Muscle of leg (tissue), 11 donors: ENCODE results near the gene FOXF1. TPM values are rescaled to one million over a fixed set of nuclear protein-coding genes. Genes with fewer than 3 reads are reported as not detected.

Experiments
- DNase-seq: peaks from one replicate; pipeline ENCODE4 v3.0.0; 2013
- H3K27ac ChIP-seq: one replicate; pipeline ENCODE4 v1.5.1; 2013; ENCODE audit warnings: mild to moderate bottlenecking, low read length, control low read depth
- H3K27me3 ChIP-seq: one replicate; pipeline ENCODE4 v1.6.1; 2013; ENCODE audit warnings: low read length; ENCODE audit not compliant: control insufficient read depth, insufficient read depth
- H3K36me3 ChIP-seq: one replicate; pipeline ENCODE4 v1.6.1; 2013; ENCODE audit warnings: low read length; ENCODE audit not compliant: control insufficient read depth, insufficient read depth
- H3K4me1 ChIP-seq: one replicate; pipeline ENCODE4 v1.6.1; 2013; ENCODE audit warnings: low read length; ENCODE audit not compliant: control insufficient read depth, insufficient read depth
- H3K4me3 ChIP-seq: one replicate; pipeline ENCODE4 v1.5.1; 2013; ENCODE audit warnings: low read length, control low read depth
- H3K9me3 ChIP-seq: replicated peaks from 2 replicates; pipeline ENCODE4 v1.6.1; 2013; ENCODE audit warnings: low read depth, low read length; ENCODE audit not compliant: control insufficient read depth
- WGBS: methylation state at CpG from one replicate; pipeline ENCODE4 v1.1.5; 2013; ENCODE audit warnings: missing lambda C conversion rate; ENCODE audit not compliant: insufficient coverage; 5-methylcytosine and 5-hydroxymethylcytosine counted together
- polyA plus RNA-seq, 8 donors: library from polyadenylated mRNA; unstranded; fragments of 120-200 nt; gene quantifications; one replicate each; pipeline versions ENCODE4 v1.2.1 to v1.2.3, GENCODE V29; 2013; ENCODE audit warnings: inconsistent platforms in 1 of 8, low replicate concordance in 1 of 8; ENCODE audit not compliant: insufficient read length in 8 of 8, insufficient read depth in 1 of 8
- total RNA-seq: library from RNA; stranded (reverse); fragments of 120-200 nt; gene quantifications from one replicate; pipeline ENCODE4 v1.2.4, GENCODE V29; 2013

The FOXF1 gene
- total and polyA plus RNA-seq, 9 donors, result 0.04 to 1.8 (median 0.05) TPM; not detected in 4

- peaks cover 25% of the 10 kb centered on the region for H3K27me3 ChIP-seq
- no peak overlapping the region for H3K27ac ChIP-seq
- H3K4me1 ChIP-seq, result peaks cover 18% of the 10 kb centered on the region
- H3K36me3 ChIP-seq, result no peaks in the 10 kb centered on the region
- no peaks in the 10 kb centered on the region for H3K9me3 ChIP-seq
- no CpG with 5 or more reads among the region's 4 CpGs for WGBS
- no peak overlapping the region for H3K4me3 ChIP-seq
- DNase-seq, result no peak
Measured at GRCh38 chr16:86557587-86557986, 47.3 kb downstream of the FOXF1 start.

GRCh38 chr16:86558355-86559193 lies 48.2 kb downstream of the FOXF1 start:
- Histone ChIP-seq H3K9me3 (no peaks in the 10 kb centered on the region), H3K27me3 (peaks cover 34% of the 10 kb centered on the region), H3K27ac (no peak overlapping the region), H3K36me3 (no peaks in the 10 kb centered on the region), H3K4me1 (peaks cover 22% of the 10 kb centered on the region), H3K4me3 (no peak overlapping the region)
- WGBS, result 70% methylated on average over 24 of the region's 28 CpGs
- no peak for DNase-seq

- H3K36me3 ChIP-seq, result no peaks in the 10 kb centered on the region
- DNase-seq, result no peak
- peaks cover 44% of the 10 kb centered on the region for H3K27me3 ChIP-seq
- peaks cover 21% of the 10 kb centered on the region for H3K4me1 ChIP-seq
- no peak overlapping the region for H3K27ac ChIP-seq
- H3K4me3 ChIP-seq, result no peak overlapping the region
- no peaks in the 10 kb centered on the region for H3K9me3 ChIP-seq
- 80% methylated on average over 9 of the region's 9 CpGs for WGBS
Measured at GRCh38 chr16:86559802-86560305, 49.5 kb downstream of the FOXF1 start.

- Histone ChIP-seq H3K36me3 (no peaks in the 10 kb centered on the region), H3K4me1 (peaks cover 12% of the 10 kb centered on the region), H3K27ac (no peak overlapping the region), H3K9me3 (no peaks in the 10 kb centered on the region), H3K4me3 (no peak overlapping the region), H3K27me3 (peaks cover 63% of the 10 kb centered on the region)
- 88% methylated on average over 2 of the region's 6 CpGs for WGBS
- DNase-seq, result no peak
Measured at GRCh38 chr16:86562356-86562755, 52.0 kb downstream of the FOXF1 start.

GRCh38 chr16:86563469-86564345 lies 53.4 kb downstream of the FOXF1 start:
- H3K36me3 ChIP-seq, result no peaks in the 10 kb centered on the region
- WGBS, result under 1% methylated on average over 33 of the region's 41 CpGs
- H3K4me3 ChIP-seq, result no peak overlapping the region
- peaks cover 12% of the 10 kb centered on the region for H3K4me1 ChIP-seq
- peak; percentile 94 for DNase-seq
- no peak overlapping the region for H3K27ac ChIP-seq
- peaks cover 69% of the 10 kb centered on the region for H3K27me3 ChIP-seq
- no peaks in the 10 kb centered on the region for H3K9me3 ChIP-seq

Other genes starting within 250 kb of the FOXF1 start
- gene MTHFSD, start 44.7 kb downstream of the FOXF1 start, total RNA-seq, result 11.1 TPM
- 10 to 100 TPM in 7 of 8 donors, 1 to 10 TPM in 1; 9.9 to 15.4 (median 12.4) TPM for gene MTHFSD, start 44.7 kb downstream of the FOXF1 start, polyA plus RNA-seq
- gene FOXC2, start 56.3 kb downstream of the FOXF1 start, total RNA-seq, result 0.13 TPM
- gene FOXC2, start 56.3 kb downstream of the FOXF1 start, polyA plus RNA-seq, result 1 to 10 TPM in 7 of 8 donors, under 1 TPM in 1; 0.32 to 2.0 (median 1.2) TPM
- 0.40 TPM for gene FOXL1, start 68.0 kb downstream of the FOXF1 start, total RNA-seq
- under 1 TPM; 0.19 to 0.82 (median 0.41) TPM for gene FOXL1, start 68.0 kb downstream of the FOXF1 start, polyA plus RNA-seq